ENCODE results near the gene BNIP3.

DNA sequence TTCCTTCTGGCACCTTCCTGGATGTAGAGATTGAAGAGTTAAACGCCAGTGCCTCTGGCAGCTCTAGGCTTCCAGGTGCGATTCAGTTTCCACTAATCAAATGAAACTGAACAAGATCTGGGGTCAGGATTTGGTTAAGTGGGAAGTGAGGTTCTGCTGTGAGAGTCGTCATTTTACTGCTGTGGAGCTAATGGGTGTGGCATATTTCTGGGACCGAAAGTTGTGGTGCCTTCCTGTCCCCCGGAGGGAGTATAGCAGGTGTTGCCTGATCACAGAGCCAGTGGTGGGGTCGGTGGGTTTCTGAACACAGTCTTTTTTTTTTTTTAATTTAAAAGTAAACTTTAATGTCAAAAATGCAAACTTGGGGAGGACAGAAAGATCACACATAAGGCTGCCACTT is 47.0 kb upstream of the BNIP3 start:
- TF ChIP-seq YY1 (IDR thresholded peaks at IDR 0.05) = no peak
- TF ChIP-seq, protein P1, sequence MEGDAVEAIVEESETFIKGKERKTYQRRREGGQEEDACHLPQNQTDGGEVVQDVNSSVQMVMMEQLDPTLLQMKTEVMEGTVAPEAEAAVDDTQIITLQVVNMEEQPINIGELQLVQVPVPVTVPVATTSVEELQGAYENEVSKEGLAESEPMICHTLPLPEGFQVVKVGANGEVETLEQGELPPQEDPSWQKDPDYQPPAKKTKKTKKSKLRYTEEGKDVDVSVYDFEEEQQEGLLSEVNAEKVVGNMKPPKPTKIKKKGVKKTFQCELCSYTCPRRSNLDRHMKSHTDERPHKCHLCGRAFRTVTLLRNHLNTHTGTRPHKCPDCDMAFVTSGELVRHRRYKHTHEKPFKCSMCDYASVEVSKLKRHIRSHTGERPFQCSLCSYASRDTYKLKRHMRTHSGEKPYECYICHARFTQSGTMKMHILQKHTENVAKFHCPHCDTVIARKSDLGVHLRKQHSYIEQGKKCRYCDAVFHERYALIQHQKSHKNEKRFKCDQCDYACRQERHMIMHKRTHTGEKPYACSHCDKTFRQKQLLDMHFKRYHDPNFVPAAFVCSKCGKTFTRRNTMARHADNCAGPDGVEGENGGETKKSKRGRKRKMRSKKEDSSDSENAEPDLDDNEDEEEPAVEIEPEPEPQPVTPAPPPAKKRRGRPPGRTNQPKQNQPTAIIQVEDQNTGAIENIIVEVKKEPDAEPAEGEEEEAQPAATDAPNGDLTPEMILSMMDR (IDR thresholded peaks at IDR 0.05; ENCODE audit: low read depth, low read length, missing input control) = no peak
- TF ChIP-seq TAF1 (conservative IDR thresholded peaks at IDR 0.05) = no peak
- no peak for TF ChIP-seq RXRA (IDR thresholded peaks at IDR 0.05)
- no peak for TF ChIP-seq SP1 (IDR thresholded peaks at IDR 0.05)
- no peak for TF ChIP-seq EGR1 (IDR thresholded peaks at IDR 0.05; ENCODE audit: low read depth in 2 of 2)
- TF ChIP-seq RAD21 (IDR thresholded peaks at IDR 0.05) = no peak
- TF ChIP-seq, protein P2, sequence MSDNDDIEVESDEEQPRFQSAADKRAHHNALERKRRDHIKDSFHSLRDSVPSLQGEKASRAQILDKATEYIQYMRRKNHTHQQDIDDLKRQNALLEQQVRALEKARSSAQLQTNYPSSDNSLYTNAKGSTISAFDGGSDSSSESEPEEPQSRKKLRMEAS (IDR thresholded peaks at IDR 0.05) = no peak
- no peak for TF ChIP-seq JUND (IDR thresholded peaks at IDR 0.05)
- TF ChIP-seq, protein P3, sequence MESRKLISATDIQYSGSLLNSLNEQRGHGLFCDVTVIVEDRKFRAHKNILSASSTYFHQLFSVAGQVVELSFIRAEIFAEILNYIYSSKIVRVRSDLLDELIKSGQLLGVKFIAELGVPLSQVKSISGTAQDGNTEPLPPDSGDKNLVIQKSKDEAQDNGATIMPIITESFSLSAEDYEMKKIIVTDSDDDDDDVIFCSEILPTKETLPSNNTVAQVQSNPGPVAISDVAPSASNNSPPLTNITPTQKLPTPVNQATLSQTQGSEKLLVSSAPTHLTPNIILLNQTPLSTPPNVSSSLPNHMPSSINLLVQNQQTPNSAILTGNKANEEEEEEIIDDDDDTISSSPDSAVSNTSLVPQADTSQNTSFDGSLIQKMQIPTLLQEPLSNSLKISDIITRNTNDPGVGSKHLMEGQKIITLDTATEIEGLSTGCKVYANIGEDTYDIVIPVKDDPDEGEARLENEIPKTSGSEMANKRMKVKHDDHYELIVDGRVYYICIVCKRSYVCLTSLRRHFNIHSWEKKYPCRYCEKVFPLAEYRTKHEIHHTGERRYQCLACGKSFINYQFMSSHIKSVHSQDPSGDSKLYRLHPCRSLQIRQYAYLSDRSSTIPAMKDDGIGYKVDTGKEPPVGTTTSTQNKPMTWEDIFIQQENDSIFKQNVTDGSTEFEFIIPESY (IDR thresholded peaks at IDR 0.05) = no peak

Measured in liver (tissue), 3 donors.